Measurements from ENCODE around the gene GATA2.

GATA2 gene

GRCh38 chr3:128483657-128484403, 9.2 kb downstream of the GATA2 start:
- no peak for TF ChIP-seq CTCF (IDR thresholded peaks at IDR 0.05; ENCODE audit: low read depth, low read length)
- H3K4me3 ChIP-seq (ENCODE audit: low read depth, low read length), result no peak overlapping the region

GRCh38 chr3:128482666-128483656, 10.0 kb downstream of the GATA2 start:
- no peak overlapping the region for H3K4me3 ChIP-seq (ENCODE audit: low read depth, low read length)
- TF ChIP-seq CTCF (IDR thresholded peaks at IDR 0.05; ENCODE audit: low read depth, low read length), result no peak

- no peak overlapping the region for H3K4me3 ChIP-seq (ENCODE audit: low read depth, low read length)
- no peak for TF ChIP-seq CTCF (IDR thresholded peaks at IDR 0.05; ENCODE audit: low read depth, low read length)
Observed at GRCh38 chr3:128482175-128482574, 10.8 kb downstream of the GATA2 start.

- TF ChIP-seq CTCF (IDR thresholded peaks at IDR 0.05; ENCODE audit: low read depth, low read length), result no peak
- H3K4me3 ChIP-seq (ENCODE audit: low read depth, low read length), result no peak overlapping the region
Observed at GRCh38 chr3:128481438-128481942, 11.5 kb downstream of the GATA2 start.

- H3K4me3 ChIP-seq (ENCODE audit: low read depth, low read length), result no peak overlapping the region
- no peak for TF ChIP-seq CTCF (IDR thresholded peaks at IDR 0.05; ENCODE audit: low read depth, low read length)
Observed at GRCh38 chr3:128480717-128481437, 12.1 kb downstream of the GATA2 start.

- TF ChIP-seq CTCF (IDR thresholded peaks at IDR 0.05; ENCODE audit: low read depth, low read length), result no peak
- no peak overlapping the region for H3K4me3 ChIP-seq (ENCODE audit: low read depth, low read length)
Observed at GRCh38 chr3:128480278-128480677, 12.7 kb downstream of the GATA2 start.

Measured in WI38 (cell line).